VCaP (cell line): ENCODE data around the gene VSIG10L.

ENCODE experiments used
- H3K27ac ChIP-seq: fragments of 450-650 bp; 2 replicates; pipeline ENCODE4 v1.5.1; 2017
- TF ChIP-seq, protein P1 (sequence below): fragments of 450-650 bp; conservative IDR thresholded peaks from 2 replicates; pipeline ENCODE4 v1.5.1; 2017; ENCODE audit warnings: mild to moderate bottlenecking, moderate library complexity

VSIG10L gene

GRCh38 chr19:51341066-51341465 lies 873 bp downstream of the VSIG10L start:
- no peak overlapping the region; the same call in 1 of the 2 replicates for H3K27ac ChIP-seq

GRCh38 chr19:51339687-51340656 lies 2.0 kb downstream of the VSIG10L start:
- H3K27ac ChIP-seq = peak overlapping the region; percentile 57
- TF ChIP-seq, protein P1, sequence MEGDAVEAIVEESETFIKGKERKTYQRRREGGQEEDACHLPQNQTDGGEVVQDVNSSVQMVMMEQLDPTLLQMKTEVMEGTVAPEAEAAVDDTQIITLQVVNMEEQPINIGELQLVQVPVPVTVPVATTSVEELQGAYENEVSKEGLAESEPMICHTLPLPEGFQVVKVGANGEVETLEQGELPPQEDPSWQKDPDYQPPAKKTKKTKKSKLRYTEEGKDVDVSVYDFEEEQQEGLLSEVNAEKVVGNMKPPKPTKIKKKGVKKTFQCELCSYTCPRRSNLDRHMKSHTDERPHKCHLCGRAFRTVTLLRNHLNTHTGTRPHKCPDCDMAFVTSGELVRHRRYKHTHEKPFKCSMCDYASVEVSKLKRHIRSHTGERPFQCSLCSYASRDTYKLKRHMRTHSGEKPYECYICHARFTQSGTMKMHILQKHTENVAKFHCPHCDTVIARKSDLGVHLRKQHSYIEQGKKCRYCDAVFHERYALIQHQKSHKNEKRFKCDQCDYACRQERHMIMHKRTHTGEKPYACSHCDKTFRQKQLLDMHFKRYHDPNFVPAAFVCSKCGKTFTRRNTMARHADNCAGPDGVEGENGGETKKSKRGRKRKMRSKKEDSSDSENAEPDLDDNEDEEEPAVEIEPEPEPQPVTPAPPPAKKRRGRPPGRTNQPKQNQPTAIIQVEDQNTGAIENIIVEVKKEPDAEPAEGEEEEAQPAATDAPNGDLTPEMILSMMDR = peak; percentile 55

More at GRCh38 chr19:51341066-51341465, 873 bp downstream of the VSIG10L start:
- TF ChIP-seq, protein P1 = no peak

DNA sequence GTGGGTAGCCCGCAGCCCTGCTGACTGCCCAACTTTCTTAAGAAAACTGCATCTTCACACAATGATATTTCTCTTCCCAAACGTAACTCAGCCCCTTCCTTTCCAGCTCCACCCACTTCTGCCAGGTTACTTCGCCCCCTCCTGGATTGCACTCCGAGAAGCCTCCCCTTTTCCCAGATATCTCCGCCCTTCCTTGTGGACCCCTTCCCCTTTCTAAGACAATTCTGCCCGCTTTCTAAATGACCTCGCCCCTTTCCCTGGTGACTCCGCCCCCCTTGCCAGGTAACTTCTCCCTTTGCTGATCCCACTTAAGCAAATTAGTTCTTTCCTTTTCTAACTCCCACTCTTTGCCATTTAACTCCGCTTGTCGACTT lies 2.6 kb downstream of the VSIG10L start:
- TF ChIP-seq, protein P1 = no peak
- H3K27ac ChIP-seq = peak overlapping the region; percentile 57

GRCh38 chr19:51338563-51339312 lies 3.2 kb downstream of the VSIG10L start:
- TF ChIP-seq, protein P1 = peak; percentile 98

GRCh38 chr19:51337861-51338562 lies 3.9 kb downstream of the VSIG10L start:
- H3K27ac ChIP-seq = peak overlapping the region; percentile 57; the same call in 1 of the 2 replicates
- TF ChIP-seq, protein P1 = no peak

More at GRCh38 chr19:51338563-51339312, 3.2 kb downstream of the VSIG10L start:
- H3K27ac ChIP-seq = peak overlapping the region; percentile 57

DNA sequence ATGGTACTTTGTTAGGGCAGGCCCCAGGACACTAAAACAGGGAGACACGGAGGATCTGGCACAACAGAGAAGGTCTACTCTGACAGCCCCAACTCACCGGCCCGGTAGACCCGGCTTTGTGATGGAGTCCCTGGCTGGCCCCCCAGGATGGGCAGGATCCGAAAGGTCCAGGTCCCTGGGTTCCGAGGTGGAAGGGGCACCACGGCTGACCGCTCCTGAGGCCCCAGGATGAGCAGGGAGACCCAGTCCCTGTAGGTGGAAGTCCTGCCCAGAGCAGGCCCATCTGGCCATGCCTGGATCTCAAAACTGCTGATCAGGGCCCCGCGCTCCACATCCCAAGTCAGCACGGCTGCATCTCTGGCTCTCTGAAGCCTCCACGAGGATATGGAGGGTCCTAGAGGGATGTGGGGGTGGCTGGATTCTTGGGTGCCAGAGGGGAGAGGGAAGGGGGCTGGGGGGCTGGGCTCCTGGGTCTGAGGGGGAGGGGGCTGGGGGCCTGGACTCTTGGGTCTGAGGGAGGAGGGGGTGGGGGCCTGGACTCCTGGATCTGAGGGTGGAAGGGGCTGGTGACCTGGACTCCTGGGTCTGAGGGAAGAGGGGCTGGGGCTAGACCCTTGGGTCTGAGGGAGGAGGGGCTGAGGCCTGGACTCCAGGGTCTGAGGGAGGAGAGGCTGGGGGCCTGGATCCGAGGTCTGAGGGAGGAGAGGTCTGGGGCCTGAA lies 4.6 kb downstream of the VSIG10L start:
- TF ChIP-seq, protein P1 = no peak

More for the DNA sequence above, 4.6 kb downstream of the VSIG10L start:
- no peak overlapping the region for H3K27ac ChIP-seq
